GM12801 (cell line): ENCODE results near the gene TEX35.

Experiments
- TF ChIP-seq, protein P1 (sequence below): IDR thresholded peaks from one replicate; pipeline ENCODE4 v1.5.1; 2011; ENCODE audit warnings: control low read depth; ENCODE audit not compliant: insufficient read length; ENCODE audit errors: extremely low read depth

Gene TEX35

GRCh38 chr1:178488393-178488792 lies 24.5 kb upstream of the TEX35 start:
- TF ChIP-seq, protein P1, sequence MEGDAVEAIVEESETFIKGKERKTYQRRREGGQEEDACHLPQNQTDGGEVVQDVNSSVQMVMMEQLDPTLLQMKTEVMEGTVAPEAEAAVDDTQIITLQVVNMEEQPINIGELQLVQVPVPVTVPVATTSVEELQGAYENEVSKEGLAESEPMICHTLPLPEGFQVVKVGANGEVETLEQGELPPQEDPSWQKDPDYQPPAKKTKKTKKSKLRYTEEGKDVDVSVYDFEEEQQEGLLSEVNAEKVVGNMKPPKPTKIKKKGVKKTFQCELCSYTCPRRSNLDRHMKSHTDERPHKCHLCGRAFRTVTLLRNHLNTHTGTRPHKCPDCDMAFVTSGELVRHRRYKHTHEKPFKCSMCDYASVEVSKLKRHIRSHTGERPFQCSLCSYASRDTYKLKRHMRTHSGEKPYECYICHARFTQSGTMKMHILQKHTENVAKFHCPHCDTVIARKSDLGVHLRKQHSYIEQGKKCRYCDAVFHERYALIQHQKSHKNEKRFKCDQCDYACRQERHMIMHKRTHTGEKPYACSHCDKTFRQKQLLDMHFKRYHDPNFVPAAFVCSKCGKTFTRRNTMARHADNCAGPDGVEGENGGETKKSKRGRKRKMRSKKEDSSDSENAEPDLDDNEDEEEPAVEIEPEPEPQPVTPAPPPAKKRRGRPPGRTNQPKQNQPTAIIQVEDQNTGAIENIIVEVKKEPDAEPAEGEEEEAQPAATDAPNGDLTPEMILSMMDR: no peak

DNA sequence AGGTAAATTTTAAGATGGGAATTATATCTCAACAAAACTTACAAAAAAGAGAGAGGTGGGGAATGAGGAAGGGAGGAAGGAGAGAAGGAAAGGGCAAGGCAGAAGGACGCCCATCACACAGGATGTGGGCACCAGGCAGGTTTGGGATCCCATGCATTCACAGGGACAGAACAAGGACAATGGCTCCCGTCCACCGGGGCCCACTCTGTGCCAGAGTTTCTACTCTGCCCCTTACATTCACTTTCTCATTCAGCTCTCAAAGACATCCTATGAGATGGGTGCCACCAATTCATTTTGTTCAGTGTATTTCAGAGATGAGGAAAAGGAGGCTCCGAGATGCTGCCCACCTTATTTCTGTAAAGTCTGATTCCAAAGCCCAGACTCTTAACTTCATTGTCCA lies 23.5 kb upstream of the TEX35 start:
- TF ChIP-seq, protein P1: no peak

GRCh38 chr1:178490136-178490535 lies 22.8 kb upstream of the TEX35 start:
- TF ChIP-seq, protein P1: no peak

DNA sequence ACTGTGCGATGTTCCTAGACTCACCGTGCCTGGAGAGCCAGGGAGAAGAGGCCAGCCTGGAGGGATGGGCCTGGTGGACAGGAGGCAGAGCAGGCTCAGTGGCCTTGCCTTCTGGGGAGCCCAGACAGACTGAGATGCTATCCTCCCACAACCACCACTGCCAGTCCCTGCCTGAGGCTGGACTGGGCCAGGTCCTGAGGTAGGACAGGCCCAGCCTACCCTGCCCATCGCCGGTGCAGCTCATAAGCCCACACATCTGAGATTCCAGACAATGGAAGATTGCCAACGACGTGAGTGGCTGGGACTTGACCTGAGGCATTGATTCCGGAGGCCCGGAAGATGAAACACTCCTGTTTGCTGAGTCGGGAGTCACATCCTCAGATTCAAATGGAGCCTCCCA lies 21.9 kb upstream of the TEX35 start:
- TF ChIP-seq, protein P1: no peak

GRCh38 chr1:178491721-178492120 lies 21.2 kb upstream of the TEX35 start:
- TF ChIP-seq, protein P1: no peak

GRCh38 chr1:178492341-178492740 lies 20.6 kb upstream of the TEX35 start:
- TF ChIP-seq, protein P1: no peak

DNA sequence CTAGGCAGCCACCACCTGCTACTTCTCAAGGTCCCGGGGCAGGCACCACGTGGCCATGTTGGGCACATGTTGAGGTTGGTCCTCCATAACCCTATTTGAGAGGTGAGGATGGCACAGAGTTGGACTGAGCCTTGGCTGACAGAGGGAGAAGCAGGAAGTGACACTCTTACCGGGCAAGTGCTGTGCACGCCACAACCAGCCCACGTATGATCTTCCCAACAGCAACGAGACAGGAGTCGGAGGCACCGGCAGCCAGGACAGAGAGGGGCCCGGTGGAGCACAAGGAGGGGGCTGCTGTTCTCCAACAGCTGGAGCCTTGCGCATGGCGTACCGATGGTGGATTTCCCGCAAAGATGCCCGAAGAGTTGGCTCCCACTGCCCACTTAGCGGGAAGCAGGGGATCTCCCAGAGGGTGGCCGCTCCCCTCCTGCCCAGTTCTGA lies 19.6 kb upstream of the TEX35 start:
- TF ChIP-seq, protein P1: no peak

GRCh38 chr1:178494569-178494971 lies 18.3 kb upstream of the TEX35 start:
- TF ChIP-seq, protein P1: no peak
